A549 (cell line): Measurements from ENCODE around the gene PVR. TPM values are rescaled to one million over a fixed set of nuclear protein-coding genes. Genes with fewer than 3 reads are reported as not detected.

Source experiments
- ATAC-seq, 2 experiments: fragments of 200-7000 bp in 1 of 2; fragments of >200 bp in 1 of 2; cut with Nextera tagmentation in 1 of 2; cut with Tn5 transposase in 1 of 2; 3 replicates each; pipeline versions ENCODE4 v1.8.0 to v1.9.1; 2018 to 2020; ENCODE audit warnings: mild to moderate bottlenecking in 1 of 2, moderate library complexity in 1 of 2
- CTCF ChIA-PET: fragments of 300-600 bp; sonication (Branson Sonifier 250); formaldehyde crosslinking; extraction: SDS; loops from one replicate; lab custom pipeline; 2021; ENCODE audit warnings: antibody characterized with exemption, inconsistent platforms; lab: Yijun Ruan, JAX
- POLR2A ChIA-PET: fragments of 350-600 bp; formaldehyde crosslinking; extraction: SDS; loops from one replicate; lab custom pipeline; 2021; ENCODE audit warnings: antibody characterized with exemption, inconsistent platforms; lab: Yijun Ruan, JAX
- DNase-seq, 2 experiments: peaks; one replicate each; pipeline versions ENCODE4 v3.0.0 to v3.0.0-alpha.2; 2011 to 2016; ENCODE audit warnings: low read depth in 1 of 2, low spot score in 1 of 2
- FAIRE-seq: peaks from 2 replicates; lab custom pipeline; 2011; peaks lifted over from hg19 to GRCh38; lab: Jason Lieb, UNC
- H3K27ac ChIP-seq, 2 experiments: fragments of >200 bp; sonication (Bioruptor Twin); formaldehyde crosslinking; 3 replicates each; pipeline ENCODE4 v1.5.1; 2016 to 2017
- H3K4me1 ChIP-seq: fragments of >200 bp; sonication (Bioruptor Twin); formaldehyde crosslinking; 3 replicates; pipeline ENCODE4 v1.6.1; 2016
- H3K4me2 ChIP-seq: fragments of >200 bp; sonication (Bioruptor Twin); formaldehyde crosslinking; 3 replicates; pipeline ENCODE4 v1.6.1; 2016
- H3K4me3 ChIP-seq: fragments of >200 bp; sonication (Bioruptor Twin); formaldehyde crosslinking; 3 replicates; pipeline ENCODE4 v1.5.1; 2016
- H3K9me3 ChIP-seq: fragments of >200 bp; sonication (Bioruptor Twin); formaldehyde crosslinking; 3 replicates; pipeline ENCODE4 v1.6.1; 2016
- BHLHE40 ChIP-seq: IDR thresholded peaks from 2 replicates; pipeline ENCODE4 v1.6.1; 2012; ENCODE audit warnings: low read depth, low read length, inconsistent platforms
- CBX2 ChIP-seq: fragments of 200-600 bp; sonication (generic); IDR thresholded peaks from 2 replicates; pipeline ENCODE4 v1.6.1; 2016; ENCODE audit warnings: low read depth, mild to moderate bottlenecking, borderline replicate concordance
- CEBPB ChIP-seq, 2 experiments: fragments of >200 bp in 1 of 2; sonication (Bioruptor Twin) in 1 of 2; formaldehyde crosslinking in 1 of 2; IDR thresholded peaks; 2 replicates each; pipeline ENCODE4 v1.6.1; 2012 to 2016
- EHF ChIP-seq: fragments of 250-450 bp; sonication (Bioruptor Pico); IDR thresholded peaks from 2 replicates; pipeline ENCODE4 v1.5.0; 2020; ENCODE audit warnings: mild to moderate bottlenecking
- FOSB ChIP-seq: fragments of 250-450 bp; sonication (Bioruptor Pico); IDR thresholded peaks from 2 replicates; pipeline ENCODE4 v1.5.0; 2020; ENCODE audit warnings: mild to moderate bottlenecking, moderate library complexity
- KDM1A ChIP-seq: fragments of 200-600 bp; sonication (generic); IDR thresholded peaks from 2 replicates; pipeline ENCODE4 v1.6.1; 2016; ENCODE audit warnings: low read depth, mild to moderate bottlenecking
- MAZ ChIP-seq: fragments of 150-350 bp; IDR thresholded peaks from 2 replicates; pipeline ENCODE4 v1.6.1; 2014; ENCODE audit warnings: antibody characterized with exemption, low read depth, low read length, borderline replicate concordance
- NR3C1 ChIP-seq: fragments of >200 bp; sonication (Bioruptor Twin); formaldehyde crosslinking; IDR thresholded peaks from 3 replicates; pipeline ENCODE4 v1.6.1; 2017
- REST ChIP-seq: fragments of 200-600 bp; sonication (generic); IDR thresholded peaks from 2 replicates; pipeline ENCODE4 v1.6.1; 2016; ENCODE audit warnings: antibody characterized with exemption, mild to moderate bottlenecking, moderate library complexity
- USF2 ChIP-seq: fragments of 450-650 bp; IDR thresholded peaks from 2 replicates; pipeline ENCODE4 v1.6.1; 2014; ENCODE audit warnings: antibody characterized with exemption
- ZFP36 ChIP-seq: fragments of 450-650 bp; IDR thresholded peaks from 2 replicates; pipeline ENCODE4 v1.6.1; 2014; ENCODE audit warnings: borderline replicate concordance; ENCODE audit not compliant: partially characterized antibody
- WGBS: methylation state at CpG from one replicate; pipeline ENCODE4 v1.1.6; 2017; ENCODE audit errors: missing lambda C conversion rate; 5-methylcytosine and 5-hydroxymethylcytosine counted together
- polyA plus RNA-seq, 4 experiments: library from polyadenylated mRNA; depleted of rRNA in 3 of 4; stranded (reverse); fragments of >200 nt; fragmentation: RNase III in 1 of 4; extraction: RNeasy Plus Mini Kit Qiagen cat#74134 plus additional on column Dnase treatment in 1 of 4; gene quantifications; 2 replicates in 3 of 4; 3 replicates in 1 of 4; pipeline ENCODE4 v1.2.3, GENCODE V29; 2011 to 2017

Gene PVR
- polyA plus RNA-seq, 2 of the 4 experiments (the other 2 are of a cell fraction) = 90.3 to 108 TPM

DNA sequence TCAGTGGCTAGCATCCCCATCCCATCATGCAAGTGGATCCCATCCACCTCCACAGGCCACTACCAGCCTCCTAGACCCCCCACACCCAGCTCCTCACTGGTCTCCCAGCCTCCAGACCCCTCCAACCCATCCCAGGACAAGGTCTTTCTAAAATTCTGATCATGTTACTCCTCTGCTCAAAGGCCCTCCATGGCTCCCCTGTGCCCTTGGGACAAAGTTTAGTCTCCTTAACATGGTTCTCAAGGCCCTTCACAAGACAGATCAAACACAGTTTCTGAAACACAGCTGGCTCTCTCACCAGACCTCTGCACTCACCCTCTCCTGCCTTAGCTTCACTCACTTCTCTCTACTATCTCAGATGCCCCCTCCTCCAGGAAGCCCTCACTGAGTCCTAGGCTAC is 36.8 kb downstream of the PVR start:
- POLR2A ChIA-PET = no interaction called here
- TF ChIP-seq MAZ = no peak
- TF ChIP-seq CBX2 = no peak
- no peak for TF ChIP-seq NR3C1
- 0 out of 2 replicates have a peak, but pooled peaks have one; percentile 17 for TF ChIP-seq KDM1A
- TF ChIP-seq ZFP36 = peak; percentile 72
- TF ChIP-seq REST = no peak
- CTCF ChIA-PET = interaction anchor here (0.9 to 15.7 kb wide), 7 partner anchors 8 to 90 kb away, joined by 3 to 180 read pairs (median 3); no protein-coding TSS in a partner anchor

DNA sequence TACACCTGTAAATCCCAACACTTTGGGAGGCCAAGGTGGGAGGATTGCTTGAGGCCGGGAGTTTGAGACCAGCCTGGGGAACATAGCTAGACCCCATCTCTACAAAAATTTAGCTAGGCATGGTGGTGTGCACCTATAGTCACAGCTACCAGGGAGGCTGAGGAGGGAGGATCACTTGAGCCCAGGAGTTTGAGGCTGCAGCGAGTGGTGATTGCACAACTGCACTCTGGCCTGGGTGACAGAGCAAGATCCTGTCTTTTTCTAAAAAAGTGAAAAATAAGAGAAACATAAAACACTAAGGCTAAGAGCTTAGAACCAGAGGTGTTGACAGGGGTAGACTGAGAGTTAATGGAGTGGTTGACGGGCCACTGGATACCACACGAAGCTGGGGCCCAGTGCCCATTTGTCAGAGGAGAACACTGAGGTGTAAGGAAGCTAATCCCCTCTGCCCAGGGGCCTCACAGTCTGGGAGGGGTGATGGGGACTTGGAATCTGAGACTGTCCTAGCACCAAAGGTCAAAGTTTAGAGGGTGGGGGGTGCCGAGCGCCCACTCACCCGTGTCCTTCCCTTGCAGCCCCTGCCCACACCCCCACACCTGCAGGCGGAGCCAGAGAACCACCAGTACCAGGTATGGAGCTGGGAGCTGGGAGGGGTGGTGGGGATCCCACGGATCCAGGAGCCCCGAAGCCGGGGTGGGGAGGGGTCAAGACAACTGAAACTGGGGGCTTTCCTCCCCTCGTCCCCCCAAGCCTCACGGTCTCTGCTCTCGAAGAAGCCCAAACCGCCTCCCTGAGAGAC is 38.5 kb downstream of the PVR start:
- H3K4me2 ChIP-seq = no peak overlapping the region
- POLR2A ChIA-PET = no interaction called here
- WGBS = 87% methylated on average over 15 of the region's 15 CpGs
- H3K27ac ChIP-seq = peak overlapping the region; percentile 87 to 92; a peak in 5 of 6 replicates
- TF ChIP-seq CEBPB (IDR thresholded peaks at IDR 0.05) = peak; percentile 60 to 84; a peak in 3 of 4 replicates
- peak; percentile 45; the same call in 1 of the 2 replicates for TF ChIP-seq KDM1A
- TF ChIP-seq BHLHE40 = no peak
- TF ChIP-seq, all 56 proteins: peak for 2
- H3K4me3 ChIP-seq = no peak overlapping the region
- FAIRE-seq (no peak), DNase-seq (no peak), ATAC-seq (no peak)
- H3K4me1 ChIP-seq = peaks cover 74% of the 10 kb centered on the region
- H3K9me3 ChIP-seq = no peaks in the 10 kb centered on the region
- CTCF ChIA-PET = interaction anchor here (0.5 to 15.7 kb wide), 11 partner anchors 18 to 164 kb away, joined by 3 to 180 read pairs (median 4); partner anchors contain the start of gene NECTIN2

More for the DNA sequence above, 36.8 kb downstream of the PVR start:
- no peaks in the 10 kb centered on the region for H3K9me3 ChIP-seq
- no peak for DNase-seq
- FAIRE-seq = no peak
- peaks cover 64% of the 10 kb centered on the region for H3K4me1 ChIP-seq
- no peak for ATAC-seq
- H3K4me3 ChIP-seq = no peak overlapping the region
- H3K27ac ChIP-seq = peak overlapping the region; percentile 46 to 92; a peak in 5 of 6 replicates
- no peak overlapping the region for H3K4me2 ChIP-seq

DNA sequence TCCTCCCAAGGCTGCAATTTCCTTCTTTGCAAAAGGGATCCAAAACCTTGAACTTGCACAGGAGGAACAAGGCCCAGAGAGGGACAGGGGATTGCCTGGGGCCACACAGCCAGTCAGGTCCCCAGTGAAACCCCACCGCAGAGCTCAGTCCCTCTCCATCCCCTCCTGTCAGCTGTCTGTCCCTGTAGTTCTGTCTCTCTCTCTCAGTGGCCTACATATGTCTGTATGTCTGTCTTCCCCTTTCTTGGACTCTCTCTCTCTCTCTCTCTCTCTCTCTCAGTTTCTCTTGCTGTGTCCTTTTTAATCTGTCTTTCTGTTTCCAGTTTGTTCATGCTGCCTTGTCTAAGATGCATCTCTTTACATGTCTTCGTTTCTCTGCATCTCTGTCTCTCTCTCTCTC is 39.1 kb downstream of the PVR start:
- H3K4me3 ChIP-seq = no peak overlapping the region
- POLR2A ChIA-PET = no interaction called here
- FAIRE-seq = peak; percentile 36
- 85% methylated on average over 2 of the region's 2 CpGs for WGBS
- CTCF ChIA-PET = interaction anchor here (0.9 to 15.7 kb wide), 12 partner anchors 11 to 163 kb away, joined by 3 to 180 read pairs (median 4); partner anchors contain the start of gene NECTIN2
- H3K9me3 ChIP-seq = no peaks in the 10 kb centered on the region
- DNase-seq = no peak
- peak overlapping the region; percentile 87 to 92 for H3K27ac ChIP-seq
- no peak for ATAC-seq
- no peak overlapping the region for H3K4me2 ChIP-seq
- H3K4me1 ChIP-seq = peaks cover 69% of the 10 kb centered on the region
- TF ChIP-seq ZFP36 (peak; percentile 87), EHF (peak; percentile 43; the same call in 1 of the 2 replicates), USF2 (no peak), FOSB (0 out of 2 replicates have a peak, but pooled peaks have one; percentile 32)
